ENCODE measurements around the gene SLC8A1.

The SLC8A1 gene

DNA sequence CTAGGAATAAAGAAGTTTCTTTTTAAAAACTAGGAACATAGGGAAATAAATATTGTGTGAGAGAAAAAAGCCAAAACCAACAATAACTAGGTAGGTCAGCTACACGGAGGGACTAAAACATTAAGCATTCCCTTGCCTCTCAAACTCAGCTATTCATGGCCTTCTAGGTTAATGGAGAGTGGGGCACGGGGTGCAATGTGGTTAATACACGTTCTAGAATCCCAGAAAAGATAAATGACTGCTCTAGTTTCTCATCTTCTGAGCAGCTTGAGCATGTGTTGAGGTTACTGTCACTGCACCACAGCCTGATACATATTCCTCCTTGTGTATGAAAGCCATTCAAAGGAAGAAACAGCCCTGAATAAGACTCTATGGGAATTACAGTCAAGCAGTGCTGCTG is 31.4 kb downstream of the SLC8A1 start:
- no peak for DNase-seq (ENCODE audit: low spot score)

DNA sequence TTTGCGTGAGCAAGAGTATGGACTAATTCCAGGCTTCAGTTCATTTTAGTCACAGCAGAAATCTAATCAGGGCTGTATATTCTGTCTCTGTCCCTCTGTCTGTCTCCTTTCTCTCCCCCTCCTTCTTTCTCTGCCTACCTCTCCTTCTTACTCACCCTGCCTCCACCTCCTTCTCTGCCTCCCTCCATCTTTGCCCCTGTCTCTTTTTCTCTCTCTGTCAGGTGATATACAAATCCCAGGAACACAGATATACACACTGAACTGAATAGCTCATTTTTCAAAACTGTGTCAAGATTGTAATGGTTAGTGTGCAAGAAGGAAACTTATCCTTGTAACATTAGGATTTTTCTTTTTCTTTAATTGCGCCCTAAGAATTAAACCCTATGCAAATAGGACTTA is 32.5 kb downstream of the SLC8A1 start:
- no peak for DNase-seq (ENCODE audit: low spot score)

DNA sequence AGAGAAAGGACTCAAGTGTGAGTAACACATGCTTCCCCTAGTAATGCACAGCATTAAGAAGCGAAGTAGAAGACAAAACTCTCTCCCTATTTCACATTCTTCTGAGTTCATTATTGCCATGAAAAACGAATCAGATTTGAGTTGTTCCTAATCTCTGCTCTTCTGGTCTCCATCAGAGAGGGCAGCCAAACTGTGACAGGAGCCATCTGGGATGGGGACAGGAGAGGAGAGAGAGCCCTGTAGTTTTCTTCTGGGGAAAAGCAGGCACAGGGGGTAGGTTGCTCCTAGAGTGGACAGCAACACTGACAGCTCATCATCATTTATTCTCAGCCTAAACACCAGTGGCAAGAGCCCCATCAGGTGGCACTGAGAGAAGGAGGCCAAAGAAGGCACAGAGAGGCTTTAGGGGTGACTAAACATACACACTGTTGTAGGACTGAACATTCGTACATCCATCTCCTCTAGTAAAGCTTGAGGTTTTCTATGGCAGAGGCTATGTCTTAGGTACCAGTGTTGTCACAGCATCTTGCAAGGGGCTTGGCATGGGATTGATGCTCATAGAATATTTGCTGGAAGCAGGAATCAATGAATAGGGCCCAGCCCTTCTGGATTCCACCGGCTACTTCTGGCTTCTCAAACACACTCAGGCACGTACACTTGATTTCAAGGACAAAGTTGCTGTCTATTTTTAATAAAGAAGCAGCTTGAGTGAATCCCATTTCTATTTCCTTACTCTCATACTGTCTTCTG is 33.1 kb downstream of the SLC8A1 start:
- no peak for DNase-seq (ENCODE audit: low spot score)

DNA sequence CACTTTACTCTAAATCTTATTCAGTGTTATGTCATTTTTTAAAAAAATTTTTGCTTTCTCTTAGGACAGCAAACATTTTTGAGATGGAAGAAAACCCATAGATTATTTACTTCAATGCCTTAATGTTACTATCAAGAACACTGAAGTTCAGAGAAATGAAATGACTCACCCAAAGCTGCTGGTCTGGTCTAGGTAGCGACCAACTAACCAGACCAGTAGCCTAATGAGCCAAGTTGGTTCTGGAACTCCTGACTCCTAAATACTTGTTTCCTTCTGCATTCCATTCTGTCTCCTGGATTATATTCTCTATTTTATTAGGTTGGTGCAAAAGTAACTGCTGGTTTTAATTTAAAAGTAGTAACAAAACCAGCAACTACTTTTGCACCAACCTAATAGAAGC is 35.4 kb downstream of the SLC8A1 start:
- DNase-seq (ENCODE audit: low spot score) = no peak

DNA sequence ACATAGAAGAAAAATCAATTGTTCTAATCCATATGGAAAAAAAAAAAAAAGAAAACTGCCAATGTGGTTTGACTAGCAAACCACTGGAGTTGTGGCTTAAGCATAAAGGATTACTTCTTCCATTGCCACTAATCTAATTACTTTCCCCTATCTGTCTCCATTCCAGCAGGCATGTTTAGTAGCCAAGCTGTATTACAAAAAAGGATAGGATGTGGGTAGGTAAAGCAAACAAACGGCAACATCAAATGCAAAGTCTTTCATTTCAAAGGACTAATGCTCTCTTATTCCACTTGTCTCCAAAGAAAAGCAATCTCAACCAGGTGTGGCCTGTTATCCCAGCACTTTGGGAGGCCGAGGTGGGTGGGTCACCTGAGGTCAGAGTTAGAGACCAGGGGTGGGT is 36.5 kb downstream of the SLC8A1 start:
- DNase-seq (ENCODE audit: low spot score) = peak; percentile 98

DNA sequence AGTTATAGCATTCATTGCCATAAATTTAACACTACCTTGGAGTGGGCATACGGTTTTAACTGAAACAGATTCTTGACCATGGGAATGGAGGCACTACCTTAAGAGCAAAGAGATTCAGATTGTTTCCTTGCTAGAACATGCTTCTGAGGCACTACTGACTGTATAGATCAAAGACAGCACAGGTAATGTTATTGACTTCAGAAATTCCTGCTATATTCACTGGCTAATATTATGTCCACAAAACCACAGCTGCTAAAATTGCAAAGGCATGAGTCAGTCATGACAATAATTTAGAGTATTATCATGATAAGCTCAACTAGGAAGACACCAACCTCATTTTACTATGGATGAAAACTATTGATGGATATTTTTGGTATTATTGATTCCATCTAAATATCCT is 39.4 kb downstream of the SLC8A1 start:
- DNase-seq (ENCODE audit: low spot score) = peak; percentile 93

- no peak for DNase-seq (ENCODE audit: low spot score)
Measured at GRCh38 chr2:40410695-40411094, 41.2 kb downstream of the SLC8A1 start.

DNA sequence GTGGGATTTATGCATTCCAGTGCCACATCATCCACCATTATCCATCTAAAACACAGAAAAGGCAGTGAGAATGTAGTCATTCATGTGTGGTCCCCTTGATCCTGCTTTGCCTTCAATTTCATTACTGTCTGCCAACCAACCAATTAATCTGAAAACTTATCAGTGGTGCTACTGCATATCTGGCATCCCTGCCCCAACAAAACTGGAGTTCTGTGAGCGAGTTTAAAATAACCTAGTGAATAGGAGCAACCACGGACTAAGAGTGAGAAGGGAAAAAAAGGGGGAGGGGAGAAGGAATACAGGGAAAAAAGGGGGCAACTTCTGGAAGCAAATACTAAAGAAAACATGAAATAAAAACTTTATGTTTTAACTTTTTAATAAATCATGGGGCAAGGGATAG is 42.2 kb downstream of the SLC8A1 start:
- DNase-seq (ENCODE audit: low spot score) = no peak

DNA sequence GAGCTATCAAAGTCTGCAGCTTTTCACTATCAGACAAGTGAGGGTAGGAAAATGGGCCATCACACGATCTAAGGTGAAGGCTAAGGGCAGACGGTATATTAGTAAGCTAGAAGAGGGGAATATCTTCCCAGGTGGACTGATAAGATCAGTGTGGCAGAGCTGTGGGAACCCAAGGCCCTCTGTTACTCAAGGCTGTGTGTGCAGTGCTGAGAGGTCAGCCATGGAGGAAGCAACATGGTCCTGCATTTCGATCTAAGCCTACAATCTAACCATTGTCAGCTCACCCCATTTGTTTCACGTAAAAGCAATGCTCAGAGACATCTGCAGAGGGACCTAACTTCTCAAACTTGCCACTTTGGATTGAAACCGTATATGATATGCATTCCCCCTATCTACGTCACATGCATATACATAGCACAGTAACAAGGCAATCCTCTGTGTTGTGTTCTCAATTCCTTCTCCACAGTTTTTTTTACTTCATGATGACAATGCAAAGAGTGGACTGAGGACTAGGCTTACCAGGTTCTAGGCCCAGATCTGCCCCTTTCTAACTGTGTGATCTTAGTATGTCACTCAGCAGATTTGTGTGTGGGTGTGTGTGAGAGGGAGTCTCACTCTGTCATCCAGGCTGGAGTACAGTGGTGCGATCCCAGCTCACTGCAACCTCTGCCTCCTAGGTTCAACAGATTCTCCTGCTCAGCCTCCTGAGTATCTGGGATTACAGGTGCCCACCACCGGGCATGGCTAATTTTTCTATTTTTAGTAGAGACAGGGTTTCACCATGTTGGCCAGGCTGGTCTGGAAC is 45.2 kb downstream of the SLC8A1 start:
- DNase-seq (ENCODE audit: low spot score) = no peak

- DNase-seq (ENCODE audit: low spot score) = no peak
Measured at GRCh38 chr2:40405465-40405864, 46.4 kb downstream of the SLC8A1 start.

GRCh38 chr2:40404517-40404916 is 47.4 kb downstream of the SLC8A1 start:
- no peak for DNase-seq (ENCODE audit: low spot score)

DNA sequence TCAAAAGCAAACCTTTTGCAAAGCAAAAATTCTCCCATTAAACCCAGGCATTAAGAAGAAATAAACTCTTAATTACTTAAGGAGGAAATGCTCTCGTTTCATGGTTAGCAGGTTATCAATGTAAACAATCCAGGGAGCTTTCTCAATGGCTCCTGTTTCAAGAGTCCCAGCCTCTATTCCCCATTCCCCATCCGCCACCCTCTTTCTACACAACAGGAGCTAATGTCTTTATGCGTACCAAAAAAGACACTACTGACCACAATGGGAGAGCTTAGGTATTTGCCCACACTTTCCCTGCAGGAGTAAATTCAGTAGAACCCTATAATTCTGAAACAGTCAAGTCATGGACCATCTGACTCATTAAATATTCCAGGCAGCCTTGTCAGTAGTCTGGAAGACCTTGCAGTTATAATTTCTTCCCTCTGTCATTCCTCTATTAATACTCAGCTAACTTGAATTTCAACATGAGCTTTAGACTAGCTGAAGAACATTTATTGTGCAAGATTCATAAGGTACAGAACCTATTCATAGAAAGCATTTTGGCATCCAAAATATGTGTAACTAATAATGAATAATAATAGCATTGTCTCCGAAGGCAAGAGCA is 48.6 kb downstream of the SLC8A1 start:
- no peak for DNase-seq (ENCODE audit: low spot score)

GRCh38 chr2:40401896-40402295 is 50.0 kb downstream of the SLC8A1 start:
- DNase-seq (ENCODE audit: low spot score) = peak; percentile 29

- DNase-seq (ENCODE audit: low spot score) = no peak
Measured at GRCh38 chr2:40400336-40400953, 51.4 kb downstream of the SLC8A1 start.

DNA sequence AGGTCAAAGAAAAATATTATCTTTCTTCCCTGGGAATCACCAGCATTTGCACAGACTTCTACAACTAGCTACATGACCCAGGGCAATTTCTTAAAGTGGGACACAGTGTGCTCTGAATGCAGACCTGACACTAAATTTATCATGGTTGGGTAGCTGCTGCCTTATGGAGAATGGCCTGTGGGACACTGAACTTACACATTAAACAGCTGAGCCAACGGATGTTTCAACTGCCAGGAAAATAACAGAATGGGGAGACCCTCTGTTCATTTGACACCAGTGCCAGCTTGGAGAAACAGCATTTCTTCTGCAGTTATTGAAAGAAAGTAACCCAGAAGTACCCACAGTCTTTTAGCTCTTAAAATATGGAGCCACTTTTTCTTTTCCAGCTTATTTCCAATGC is 54.1 kb downstream of the SLC8A1 start:
- DNase-seq (ENCODE audit: low spot score) = no peak

- DNase-seq (ENCODE audit: low spot score) = no peak
Measured at GRCh38 chr2:40396124-40396523, 55.8 kb downstream of the SLC8A1 start.

GRCh38 chr2:40395169-40396073 is 56.5 kb downstream of the SLC8A1 start:
- DNase-seq (ENCODE audit: low spot score) = no peak

DNA sequence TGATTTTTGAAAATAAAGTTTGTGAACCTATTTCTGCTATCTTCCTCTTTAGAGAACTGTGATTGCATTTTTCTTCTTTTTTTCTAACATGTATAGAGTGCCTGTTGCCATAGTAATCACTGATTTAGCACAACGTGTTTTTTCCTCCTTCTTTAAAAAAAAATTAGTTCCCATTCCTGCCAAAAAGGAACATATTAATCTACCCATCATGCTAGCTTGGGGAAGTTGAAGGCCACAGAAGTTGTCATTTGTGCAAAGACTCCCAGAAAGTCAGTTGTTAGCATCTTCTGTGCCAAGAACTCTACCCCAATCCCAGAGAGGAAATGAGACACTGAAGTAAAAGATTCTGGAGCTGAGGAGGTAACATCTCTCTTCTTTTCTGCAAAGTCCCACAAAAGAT is 57.3 kb downstream of the SLC8A1 start:
- DNase-seq (ENCODE audit: low spot score) = no peak

DNA sequence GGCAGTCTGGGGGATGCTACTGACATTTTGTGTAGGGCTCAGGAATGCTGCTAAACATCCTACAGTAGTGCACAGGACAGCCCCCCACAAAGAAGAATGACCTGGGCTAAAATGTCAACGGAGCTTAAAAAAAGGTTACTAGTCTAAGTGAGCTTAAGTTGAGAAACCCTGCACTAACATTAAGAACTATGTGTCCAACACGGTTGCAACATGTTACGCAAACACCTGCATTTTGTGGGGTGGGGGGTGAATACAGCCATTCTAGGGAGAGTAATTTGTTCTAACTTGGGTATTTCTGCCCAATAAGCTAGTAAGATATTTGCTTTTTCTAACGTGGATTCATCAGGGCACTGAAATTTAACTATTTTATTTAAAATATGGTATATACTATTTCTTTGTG is 57.9 kb downstream of the SLC8A1 start:
- no peak for DNase-seq (ENCODE audit: low spot score)

GRCh38 chr2:40388161-40388560 is 63.7 kb downstream of the SLC8A1 start:
- no peak for DNase-seq (ENCODE audit: low spot score)

GRCh38 chr2:40386177-40386576 is 65.7 kb downstream of the SLC8A1 start:
- DNase-seq (ENCODE audit: low spot score) = no peak

DNA sequence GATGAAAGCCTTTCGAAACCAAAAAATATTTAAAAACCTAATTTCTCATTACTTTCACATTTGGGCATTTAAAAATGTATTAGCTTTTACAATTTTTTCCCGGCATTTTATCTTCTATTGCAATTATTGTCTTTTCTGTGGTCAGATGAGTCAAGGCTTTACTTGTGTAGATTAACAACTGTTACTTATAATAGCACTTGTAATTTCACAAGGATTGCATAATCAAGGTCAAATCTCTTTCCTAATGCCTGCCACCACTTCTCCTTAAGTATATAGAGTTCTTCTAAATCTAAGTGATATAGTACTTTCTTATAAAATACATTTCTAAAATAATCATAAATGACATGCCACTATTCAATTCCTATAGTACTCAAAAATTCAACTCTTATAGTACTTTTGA is 67.2 kb downstream of the SLC8A1 start:
- no peak for DNase-seq (ENCODE audit: low spot score)
